HG03378 (cell line): ENCODE measurements around the gene LARP4B.

Experiments used
- ATAC-seq: cut with Tn5 transposase; IDR thresholded peaks from one replicate; pipeline ENCODE4 v1.9.1; 2021; ENCODE audit warnings: mild to moderate bottlenecking, moderate library complexity; ENCODE audit not compliant: unreplicated experiment

The LARP4B gene

DNA sequence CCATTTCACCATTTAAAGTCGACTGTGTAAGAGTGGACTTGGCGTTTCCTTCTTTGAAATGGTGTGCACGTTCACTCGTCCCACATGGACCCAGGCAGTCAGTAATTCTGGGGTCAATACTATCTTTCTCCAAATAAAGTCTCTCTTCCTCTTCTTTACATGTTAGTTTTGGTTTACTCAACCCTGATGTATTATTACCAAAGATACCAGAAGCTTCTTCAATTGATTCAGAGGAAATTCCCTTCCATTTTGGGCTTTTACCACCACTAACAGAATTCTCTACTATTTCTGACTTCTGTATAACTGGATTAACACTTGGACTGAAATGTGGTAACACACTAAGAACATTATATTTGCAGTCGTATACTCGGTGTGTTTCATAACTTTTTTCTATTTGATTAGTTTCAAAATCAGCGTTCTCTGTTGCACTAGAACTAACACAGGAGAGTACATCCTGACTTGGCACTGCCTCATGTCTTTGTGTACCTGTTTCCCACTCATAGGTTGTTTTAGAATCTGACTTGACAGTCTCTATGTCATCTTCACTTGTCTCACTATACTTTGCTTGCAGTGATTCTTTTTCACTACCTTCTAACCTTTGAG is 60.8 kb downstream of the LARP4B start:
- ATAC-seq: no peak

DNA sequence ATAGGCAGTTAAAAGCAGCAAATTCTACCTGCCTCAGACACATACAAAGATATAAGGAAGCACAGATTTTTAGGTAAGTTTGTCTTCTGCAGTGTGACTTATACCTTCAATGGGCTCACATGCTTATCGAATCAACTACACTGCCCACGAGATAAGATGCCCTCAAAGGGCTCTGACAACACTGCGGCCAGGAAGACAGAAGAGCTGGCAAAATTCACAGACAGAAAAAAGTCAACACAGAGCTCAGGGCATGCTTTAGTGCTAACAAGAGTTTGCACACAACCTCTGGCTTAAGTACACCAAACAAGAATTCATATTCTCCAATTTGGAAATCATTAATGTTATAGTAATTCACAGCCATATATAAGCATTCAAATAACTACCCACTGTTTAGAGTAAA is 62.3 kb downstream of the LARP4B start:
- ATAC-seq: no peak

DNA sequence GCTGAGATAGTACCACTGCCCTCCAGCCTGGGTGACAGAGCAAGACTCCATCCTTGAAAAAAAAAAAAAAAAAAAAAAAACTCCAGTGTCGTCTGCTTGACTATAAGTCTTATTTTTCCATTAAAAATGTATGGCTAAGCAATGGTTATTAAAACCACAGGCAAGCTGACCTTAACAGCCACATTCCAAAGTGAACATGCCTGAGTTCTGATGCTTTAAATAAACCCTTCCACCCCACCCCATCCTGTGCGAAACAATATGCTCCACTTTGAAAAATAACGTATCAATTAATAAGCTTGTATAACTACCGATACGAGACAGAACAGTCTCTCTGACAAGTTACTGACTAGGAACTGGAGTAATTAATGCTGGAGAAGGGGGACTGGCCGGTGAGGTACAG is 63.7 kb downstream of the LARP4B start:
- no peak for ATAC-seq

- ATAC-seq: no peak
Measured at GRCh38 chr10:866577-866941, 64.9 kb downstream of the LARP4B start.

GRCh38 chr10:865924-866576 is 65.5 kb downstream of the LARP4B start:
- no peak for ATAC-seq

DNA sequence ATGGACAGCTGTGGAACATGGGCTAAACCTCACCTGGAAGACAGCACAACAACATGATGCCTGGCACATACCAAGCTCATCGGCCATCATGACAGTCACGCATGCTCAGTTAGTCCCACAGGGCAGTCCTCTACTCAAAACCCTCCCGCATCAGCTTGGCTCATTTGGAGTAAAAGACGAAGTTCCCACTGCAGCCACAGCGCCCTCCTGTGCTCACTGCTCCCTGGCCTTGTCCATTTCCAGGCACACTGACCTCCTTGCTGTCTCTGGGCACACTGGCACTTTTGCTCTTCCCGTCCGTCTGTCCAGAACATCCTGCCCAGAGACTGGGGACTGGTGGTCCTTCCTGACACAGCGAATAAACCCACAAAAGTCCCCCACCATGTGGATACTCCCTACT is 66.2 kb downstream of the LARP4B start:
- ATAC-seq: no peak

DNA sequence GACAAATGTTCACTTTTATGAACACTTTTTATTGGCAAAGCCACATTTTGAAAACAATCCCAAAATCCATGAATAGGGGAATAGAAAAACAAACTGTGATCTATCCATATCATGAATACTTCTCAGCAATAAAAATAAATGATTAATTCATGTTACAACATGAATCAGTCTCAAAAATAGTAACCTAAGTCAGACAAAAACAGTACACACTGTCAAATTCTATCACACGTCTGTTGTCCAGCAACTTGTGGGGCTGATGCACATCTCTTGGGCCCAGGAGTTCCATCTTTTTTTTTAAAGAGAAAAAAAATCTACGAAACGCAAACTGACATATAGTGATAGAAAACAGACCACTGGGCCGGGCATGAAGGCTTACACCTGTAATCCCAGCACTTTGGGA is 71.0 kb downstream of the LARP4B start:
- ATAC-seq: no peak

GRCh38 chr10:856416-857157 is 74.9 kb downstream of the LARP4B start:
- ATAC-seq: no peak

DNA sequence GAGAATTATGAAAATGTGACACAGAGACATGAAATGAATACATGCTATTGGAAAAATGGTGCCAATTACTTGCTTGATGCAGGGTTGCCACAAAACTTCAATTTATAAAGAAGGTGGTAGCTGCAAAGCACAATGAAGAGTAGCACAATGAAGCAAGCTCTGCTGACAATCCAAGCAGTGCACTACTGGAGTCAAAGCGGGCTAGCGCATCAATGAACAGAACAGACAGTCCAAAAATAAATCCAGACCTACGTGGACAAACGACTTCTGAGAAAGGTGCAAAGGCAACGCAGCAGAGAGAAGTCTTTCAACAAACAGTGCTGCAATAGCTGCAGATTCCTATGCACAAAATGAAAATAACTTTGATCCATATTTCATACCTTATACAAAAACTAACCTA is 75.8 kb downstream of the LARP4B start:
- ATAC-seq: no peak

- no peak for ATAC-seq
Measured at GRCh38 chr10:855079-855478, 76.4 kb downstream of the LARP4B start.

DNA sequence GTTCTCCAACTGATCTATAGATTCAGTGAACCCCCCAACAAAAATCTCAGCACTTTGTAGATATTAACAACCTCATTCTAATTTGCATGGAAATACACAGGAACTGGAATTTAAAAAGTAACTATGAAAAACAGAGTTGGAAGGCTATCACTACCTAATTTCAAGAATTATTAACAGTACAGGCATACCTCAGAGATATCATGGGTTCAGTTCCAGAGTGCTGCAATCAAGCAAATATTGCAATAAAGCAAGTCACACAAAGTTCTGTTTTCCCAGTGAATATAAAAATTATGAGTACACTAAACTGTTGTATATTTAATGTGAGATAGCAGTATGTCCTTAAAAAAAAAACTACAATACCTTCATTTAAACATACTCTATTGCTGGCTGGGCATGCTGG is 78.5 kb downstream of the LARP4B start:
- no peak for ATAC-seq

- ATAC-seq: peak; percentile 16
Measured at GRCh38 chr10:852386-852785, 79.1 kb downstream of the LARP4B start.

- ATAC-seq: peak; percentile 90
Measured at GRCh38 chr10:851901-852300, 79.6 kb downstream of the LARP4B start.

DNA sequence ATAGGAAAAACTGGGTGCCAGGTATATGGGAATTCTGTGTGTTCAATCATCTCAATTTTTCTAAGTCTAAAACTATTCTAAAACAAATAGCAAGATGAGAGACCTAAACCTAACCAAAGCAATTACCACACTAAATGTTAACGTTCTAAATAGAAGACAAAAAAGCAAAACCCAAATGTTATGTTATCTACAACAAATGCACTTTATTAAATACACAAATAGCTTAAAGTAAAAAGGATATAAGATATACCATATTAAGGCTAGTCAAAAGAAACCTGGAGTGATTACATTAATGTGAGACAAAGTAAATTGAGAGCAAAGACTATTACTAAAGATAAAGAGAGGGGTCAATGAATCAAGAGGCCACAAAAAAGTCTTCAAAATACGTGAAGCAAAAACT is 81.4 kb downstream of the LARP4B start:
- ATAC-seq: no peak

DNA sequence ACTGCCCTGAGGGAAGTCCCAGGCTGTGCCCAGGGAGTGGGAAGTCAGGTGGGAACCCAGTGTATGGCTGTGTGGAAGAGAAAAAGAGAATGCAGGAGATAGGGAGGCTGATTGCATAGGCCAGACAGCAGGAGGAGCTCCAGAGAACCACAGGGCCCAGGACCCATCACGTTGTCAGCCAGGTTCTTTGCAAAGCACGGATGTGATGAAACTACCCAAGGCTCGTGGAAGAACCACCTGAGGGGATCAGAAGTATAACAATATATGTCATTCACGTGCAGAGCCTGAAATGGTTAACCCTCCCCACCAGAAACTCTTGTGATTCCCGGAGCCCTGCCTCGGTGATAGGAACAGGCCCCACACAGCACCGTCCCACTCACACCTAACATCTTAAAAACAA is 83.6 kb downstream of the LARP4B start:
- no peak for ATAC-seq

- ATAC-seq: no peak
Measured at GRCh38 chr10:846126-846685, 85.3 kb downstream of the LARP4B start.

GRCh38 chr10:845526-845925 is 86.0 kb downstream of the LARP4B start:
- no peak for ATAC-seq

- no peak for ATAC-seq
Measured at GRCh38 chr10:844552-844951, 87.0 kb downstream of the LARP4B start.

- no peak for ATAC-seq
Measured at GRCh38 chr10:843703-844102, 87.8 kb downstream of the LARP4B start.

DNA sequence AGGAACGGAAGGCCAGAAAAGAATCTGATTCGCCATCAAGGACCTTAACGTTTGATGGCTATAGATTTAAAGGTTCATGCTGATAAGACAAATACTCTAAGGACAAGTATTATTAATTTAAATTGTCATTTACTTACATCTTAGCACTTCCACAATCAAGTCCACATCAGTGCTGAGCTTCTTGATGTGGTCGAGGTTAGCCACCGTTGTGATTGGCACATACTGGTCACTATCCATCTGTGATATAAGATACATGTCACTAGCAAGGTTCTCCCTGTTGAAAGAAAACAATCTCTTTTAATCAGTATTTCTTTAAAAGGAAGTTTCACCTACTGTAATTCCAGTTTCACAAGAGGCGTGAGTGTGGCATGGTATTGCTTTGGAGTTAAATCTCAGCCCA is 88.7 kb downstream of the LARP4B start:
- ATAC-seq: no peak

DNA sequence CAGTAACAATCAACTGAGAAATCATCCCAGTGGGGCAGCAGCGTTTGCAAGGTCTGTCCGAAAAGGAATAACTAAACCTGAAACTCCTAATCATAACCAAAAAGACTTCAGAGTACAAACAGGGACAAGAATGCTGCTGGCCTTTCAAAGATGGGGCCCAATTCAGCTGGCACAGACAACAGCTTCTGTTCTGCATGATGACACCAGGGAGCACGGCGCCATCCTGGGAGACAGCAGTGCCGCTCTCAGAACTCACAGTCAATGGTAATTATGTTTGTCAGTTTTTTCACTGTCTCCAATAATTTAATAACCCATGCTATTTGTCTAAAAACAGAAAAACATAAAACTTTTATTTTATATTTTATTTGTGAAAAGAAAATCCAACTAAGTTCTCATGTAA is 90.0 kb downstream of the LARP4B start:
- no peak for ATAC-seq

GRCh38 chr10:839550-840205 is 91.8 kb downstream of the LARP4B start:
- ATAC-seq: no peak
